Measurements from ENCODE around the gene UBP1.

The UBP1 gene

DNA sequence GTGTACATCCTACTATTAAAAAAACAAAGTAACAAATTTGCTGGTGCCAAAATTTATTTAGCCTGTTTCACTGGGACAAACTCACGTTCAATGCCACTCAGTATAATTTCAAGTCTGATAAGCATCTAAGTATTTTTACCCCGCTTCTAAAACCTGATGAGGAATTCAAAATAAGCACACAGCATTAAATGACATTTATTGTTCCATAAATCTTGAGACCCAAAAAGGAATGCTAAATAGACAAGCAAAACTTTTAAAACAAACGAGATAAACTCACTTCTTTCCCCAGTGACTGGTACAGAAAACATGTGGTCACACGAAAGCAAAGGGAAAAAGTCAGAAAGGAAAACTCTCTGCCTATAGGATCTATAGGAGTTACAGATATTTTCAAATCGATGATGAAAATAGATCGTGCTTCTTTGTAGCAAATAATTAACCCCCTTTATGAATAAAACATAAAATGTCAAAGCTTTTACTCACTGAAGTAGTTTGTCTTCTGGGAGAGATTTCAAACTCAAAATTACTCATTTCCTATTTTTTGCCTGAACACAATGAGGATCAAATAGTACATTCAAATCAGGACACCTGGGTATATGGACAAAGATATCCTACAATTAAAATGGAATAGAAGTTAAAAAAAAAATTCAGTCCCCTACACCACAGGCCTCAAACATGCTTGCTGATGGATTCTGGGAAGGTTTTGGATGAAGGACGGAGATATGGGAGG, 51.7 kb downstream of the UBP1 start:
- DNase-seq: no peak

DNA sequence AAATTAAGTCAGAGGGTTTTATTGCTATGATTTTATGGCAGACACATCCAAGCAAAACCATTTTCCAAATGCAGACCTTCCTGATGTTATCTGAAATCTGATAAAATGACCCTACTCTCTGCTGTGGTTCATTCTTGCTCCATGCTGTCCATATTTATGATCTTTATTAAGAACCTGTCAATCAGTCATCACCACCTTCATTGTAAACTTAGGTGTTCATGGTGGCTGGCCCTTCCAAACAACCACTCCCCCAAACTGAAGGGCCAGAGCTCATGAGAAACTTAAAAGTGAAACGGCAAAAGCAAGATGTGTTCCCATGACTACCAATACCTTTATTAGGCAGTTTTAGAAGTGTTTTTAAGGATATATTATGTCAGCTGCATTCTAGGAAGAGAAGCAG, 53.6 kb downstream of the UBP1 start:
- no peak for DNase-seq

DNA sequence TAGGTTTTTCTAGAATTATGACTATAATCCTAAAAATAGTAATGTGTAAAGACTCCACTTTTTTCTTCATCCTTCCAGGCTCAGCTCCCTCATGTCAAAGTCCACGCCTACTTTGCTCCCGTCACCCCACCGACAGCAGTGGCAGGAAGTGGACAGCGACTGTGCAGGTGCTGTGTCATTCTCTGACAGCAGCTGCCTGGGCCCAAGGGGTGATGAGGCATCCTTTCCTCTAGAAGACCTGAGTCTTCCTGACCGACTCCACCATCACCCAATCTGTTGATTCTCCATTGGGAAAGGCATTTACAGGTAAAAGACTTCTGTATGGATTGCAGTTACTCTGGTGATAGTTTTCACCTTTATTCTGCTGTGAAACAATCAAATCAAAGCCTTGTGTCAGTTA, 54.8 kb downstream of the UBP1 start:
- no peak for DNase-seq

DNA sequence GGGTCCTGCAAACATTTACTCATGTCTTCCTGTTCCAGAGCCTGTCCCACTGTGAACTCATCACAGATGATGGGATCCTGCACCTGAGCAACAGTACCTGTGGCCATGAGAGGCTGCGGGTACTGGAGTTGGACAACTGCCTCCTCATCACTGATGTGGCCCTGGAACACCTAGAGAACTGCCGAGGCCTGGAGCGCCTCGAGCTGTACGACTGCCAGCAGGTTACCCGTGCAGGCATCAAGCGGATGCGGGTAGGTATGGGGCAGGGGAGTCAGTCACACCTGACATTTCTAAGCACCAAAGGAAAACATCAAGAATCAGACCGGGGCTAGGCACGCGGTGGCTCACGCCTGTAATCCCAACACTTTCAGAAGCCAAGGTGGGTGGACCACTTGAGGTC, 56.3 kb downstream of the UBP1 start:
- no peak for DNase-seq

DNA sequence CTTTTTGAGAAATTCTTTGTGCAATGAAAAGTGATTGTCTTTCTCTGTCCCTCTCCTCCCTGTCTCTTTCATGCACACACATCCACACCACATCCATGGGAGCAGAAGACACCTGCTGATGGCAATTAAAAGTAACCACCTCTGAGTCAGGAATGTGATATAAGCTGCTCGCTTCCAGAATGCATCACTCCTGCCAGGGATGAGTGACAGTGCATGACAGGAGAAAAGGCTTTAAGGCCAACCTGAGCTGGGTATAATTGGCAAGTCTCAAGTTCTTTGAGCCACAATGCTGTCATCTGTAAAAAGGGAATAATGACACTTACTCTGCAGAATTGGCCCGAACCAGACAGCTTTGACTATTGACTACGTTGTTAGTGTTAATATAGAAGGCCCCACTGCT, 59.6 kb downstream of the UBP1 start:
- DNase-seq: no peak

DNA sequence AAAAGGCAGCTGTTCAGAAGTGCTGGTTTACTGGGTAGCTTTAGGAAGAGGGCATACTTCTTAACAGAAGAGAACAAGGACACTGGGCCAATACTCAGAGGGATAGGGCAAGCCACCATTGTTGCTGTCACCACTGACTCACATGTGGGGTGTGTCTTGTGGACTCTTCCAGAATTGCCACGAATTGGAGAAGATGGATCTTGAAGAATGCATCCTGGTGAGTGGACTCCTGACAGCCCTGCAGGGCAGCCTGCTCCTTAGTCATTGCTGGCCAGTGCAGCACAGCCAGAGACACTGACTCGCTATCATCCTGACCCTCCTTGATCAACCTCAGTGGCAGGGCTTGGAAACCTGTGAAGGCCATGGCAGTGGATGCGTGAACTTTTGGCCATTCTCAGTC, 62.3 kb downstream of the UBP1 start:
- peak; percentile 81 for DNase-seq

DNA sequence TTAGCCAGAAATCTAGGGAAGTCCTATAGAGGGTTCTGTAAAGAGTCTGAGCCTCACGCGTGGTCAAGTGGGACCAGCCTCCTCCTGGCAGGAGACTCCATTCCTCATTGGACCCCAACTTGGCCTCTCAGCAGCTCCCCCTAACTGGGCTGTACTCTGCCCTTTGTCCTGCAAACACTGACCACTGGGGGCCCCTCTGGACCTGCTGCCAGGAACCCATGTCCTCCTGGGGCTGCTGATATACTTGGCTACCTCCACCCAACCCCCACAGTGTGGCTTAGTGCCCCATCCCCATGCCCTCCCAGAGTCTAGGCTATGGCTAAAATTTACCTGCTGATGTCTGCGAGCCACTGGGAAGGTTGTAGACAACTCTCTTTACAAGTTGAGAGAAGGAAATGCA, 62.7 kb downstream of the UBP1 start:
- DNase-seq: no peak

DNA sequence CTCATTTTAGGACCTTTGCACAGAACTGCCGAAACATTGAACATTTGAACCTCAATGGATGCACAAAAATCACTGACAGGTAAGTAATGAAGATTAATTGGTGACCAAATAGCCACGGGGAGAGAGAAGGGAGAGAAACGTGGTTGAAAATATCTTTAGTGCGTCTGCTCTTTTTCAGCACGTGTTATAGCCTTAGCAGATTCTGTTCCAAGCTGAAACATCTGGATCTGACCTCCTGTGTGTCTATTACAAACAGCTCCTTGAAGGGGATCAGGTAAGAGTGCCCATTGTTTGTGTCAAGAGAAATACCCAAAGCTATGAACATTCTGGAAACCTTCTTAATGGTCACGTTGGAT, 67.1 kb downstream of the UBP1 start:
- DNase-seq: no peak

DNA sequence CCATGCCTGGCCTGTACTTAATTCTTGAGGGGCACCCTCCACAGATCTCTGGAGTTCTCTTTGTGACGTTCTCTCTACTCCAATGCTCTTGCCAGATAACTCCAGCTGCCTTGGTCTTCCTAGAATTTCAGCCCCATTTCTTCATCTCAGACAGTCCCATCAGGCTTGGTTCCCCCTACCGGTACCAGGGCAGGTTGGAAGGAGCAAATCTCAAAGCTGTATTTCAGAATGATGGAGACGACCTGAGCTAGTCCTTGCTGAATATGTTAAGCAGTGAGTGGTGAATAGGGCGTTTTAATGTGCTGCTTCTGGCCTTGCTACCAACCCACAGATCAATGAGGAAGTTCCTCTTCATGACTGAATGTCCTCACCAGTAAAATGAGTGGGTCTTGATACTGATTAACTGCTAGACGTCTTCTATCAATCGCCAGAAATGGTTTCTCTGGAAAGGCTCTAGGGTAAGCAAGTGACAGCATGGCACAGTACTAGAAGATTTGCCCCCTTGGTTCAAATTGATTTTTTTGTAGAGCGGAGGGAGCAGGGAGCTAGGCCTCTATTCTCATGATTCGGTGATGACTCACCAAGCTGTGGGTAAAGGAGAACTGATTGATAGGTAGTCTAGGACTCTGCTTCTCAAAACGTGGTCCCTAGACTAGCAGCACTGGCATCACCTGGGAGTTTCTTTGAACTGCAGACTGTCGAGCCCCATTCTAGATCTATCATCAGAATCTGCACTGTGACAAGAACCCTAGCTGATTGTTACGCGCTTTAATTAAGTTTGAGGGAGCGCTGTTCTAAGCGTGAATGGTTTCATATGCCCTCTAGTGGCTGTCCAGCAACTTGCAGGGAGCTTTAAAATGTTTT, 67.8 kb downstream of the UBP1 start:
- DNase-seq: peak; percentile 77

DNA sequence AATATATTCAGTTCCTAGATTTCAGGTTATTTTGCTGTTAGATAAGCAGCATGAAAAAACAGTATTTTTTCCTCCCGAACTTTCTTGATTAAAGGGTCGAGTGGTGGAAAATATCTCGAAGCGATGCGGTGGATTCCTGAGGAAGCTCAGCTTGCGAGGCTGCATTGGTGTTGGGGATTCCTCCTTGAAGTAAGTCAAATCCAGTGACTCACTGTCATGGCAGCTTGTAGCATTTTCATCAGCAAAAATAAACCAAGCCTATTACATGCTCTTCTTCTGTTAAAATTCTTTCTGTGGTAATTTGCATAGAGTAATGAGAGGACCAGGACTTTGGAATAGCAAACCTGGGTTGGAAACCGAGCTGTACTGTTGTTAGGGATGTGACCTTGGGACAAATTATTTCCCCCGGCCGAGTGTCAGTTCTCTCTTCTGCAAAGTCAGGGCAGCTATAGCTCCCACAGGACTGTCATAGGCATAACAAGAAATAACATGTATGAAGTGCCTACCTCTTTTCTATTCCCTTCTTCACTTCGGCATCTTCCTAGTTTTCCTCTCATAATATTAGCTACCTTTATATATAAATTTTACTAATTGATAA, 75.6 kb downstream of the UBP1 start:
- DNase-seq: peak; percentile 43

DNA sequence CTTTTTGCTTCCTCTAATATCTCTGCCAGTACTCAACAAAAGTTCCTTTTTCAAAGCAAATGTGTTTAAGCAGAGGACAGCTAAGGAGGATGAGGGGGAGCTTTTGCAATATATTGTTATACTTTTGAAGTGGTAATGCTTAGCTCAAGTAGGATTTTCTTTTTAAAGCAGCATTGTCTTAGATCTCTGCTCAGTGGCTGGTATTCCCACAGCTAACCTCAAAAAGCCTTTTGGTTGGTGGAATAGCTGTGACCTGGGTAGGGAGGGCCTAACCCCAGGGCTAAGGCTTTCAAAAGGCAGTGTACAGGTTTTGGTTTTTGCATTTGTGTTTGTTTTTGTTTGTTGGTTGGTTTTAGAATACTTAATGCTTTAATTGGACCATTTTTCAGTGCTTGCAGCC, 76.1 kb downstream of the UBP1 start:
- no peak for DNase-seq

DNA sequence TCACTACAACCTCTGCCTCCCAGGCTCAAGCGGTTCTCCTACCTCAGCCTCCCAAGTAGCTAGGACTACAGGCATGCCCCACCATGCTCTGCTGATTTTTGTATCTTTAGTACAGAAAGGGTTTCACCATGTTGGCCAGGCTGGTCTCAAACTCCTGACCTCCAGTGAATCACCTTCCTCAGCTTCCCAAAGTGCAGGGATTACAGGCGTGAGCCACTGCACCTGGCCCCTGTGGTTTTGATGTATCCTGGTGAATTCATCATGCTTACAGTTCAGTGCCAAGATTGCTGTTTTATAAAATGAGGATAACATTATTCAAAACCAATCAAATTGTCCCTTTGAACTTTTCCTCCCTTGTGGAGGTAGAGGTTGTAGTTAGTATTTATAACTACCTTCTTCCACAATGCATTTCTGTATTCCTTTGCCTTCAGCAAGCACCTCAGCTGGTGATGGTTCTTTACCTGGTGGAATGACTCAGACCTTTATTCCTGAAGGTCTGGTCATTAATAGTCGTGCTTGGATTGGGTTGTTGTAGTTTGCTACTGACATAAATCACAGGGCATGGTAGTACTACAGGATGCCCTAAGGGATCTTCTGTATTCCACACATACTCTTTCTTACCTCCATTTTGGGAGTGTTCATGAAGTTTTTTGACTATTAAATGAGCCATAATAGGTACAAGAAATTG, 76.9 kb downstream of the UBP1 start:
- DNase-seq: no peak

DNA sequence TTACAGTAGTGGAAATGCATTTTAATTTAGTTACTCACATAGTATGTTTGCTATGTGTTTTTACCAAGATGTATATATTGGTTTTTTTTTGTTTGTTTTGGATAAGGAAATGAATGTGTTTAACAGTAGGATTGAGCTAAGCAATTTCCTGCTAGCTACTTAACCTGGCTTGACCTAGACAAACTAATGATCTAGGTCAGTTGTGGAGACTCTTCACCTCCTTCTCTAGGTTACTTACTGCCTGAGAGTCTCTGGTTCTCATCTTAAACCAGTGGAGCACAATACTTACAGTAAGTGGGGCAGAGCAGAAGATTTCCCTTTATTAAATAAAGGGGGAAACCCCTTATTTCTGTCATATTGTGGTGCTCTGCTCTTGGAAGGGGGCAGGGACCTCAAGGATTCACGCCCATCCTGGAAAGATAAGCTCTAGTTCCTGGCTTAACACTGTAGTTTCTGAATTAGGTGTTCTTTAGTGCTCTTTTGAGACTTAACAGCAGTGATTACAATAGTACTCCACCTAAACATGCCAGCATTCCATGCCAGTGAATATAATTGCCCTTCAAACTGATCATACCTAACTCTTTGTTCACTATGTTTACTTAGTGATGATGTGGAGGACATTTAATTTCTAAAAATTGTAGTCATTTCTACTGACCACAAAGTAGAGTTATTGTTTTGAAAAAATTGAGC, 79.9 kb downstream of the UBP1 start:
- DNase-seq: peak; percentile 79

DNA sequence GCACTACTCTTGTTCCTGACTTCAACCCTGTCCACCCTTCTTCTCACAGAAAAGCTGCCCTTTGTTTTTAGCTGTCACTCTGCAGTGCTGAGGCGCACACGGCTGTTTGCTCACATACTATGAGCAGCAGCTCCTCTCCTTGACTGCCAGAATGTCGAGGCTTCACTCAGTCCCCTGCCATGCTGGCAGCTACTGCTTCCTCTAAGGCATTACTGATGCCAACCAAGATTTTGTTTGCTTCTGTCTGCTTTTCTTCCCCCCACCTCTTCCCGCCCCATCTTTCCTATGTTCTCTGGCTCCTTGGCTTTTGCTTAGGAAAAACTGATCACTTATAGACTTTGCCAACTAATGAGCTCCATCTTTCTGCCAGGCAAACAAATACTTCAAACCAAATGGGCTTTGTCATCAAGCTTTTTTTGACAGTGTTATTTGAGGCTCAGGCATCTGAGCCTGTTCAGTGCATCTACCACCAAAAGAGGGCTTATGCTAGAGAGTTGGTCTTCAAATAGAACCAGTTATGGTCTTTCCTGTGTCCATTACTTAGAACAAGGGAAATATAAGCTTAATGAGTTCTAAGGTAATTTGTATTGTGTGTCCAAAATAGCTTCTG, 81.9 kb downstream of the UBP1 start:
- DNase-seq: no peak

DNA sequence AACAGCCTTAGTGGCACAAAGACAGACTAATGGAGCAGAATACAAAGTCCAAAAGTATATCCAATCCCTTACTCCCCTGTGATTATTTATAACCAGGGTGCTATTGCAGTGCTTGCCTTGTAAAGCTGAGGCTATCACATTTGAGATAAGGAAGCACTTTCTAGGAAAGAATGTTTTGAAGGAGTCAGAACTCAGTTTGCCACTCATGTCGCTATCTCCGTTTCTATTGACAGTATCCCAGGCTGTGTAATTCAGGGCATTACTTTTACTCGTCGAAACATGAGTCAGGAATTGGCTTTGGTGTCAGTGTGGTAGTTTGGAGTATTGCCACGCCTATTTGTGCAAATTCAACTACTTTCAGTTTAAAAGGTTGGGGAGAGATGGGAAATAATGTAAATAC, 84.6 kb downstream of the UBP1 start:
- peak; percentile 13 for DNase-seq

DNA sequence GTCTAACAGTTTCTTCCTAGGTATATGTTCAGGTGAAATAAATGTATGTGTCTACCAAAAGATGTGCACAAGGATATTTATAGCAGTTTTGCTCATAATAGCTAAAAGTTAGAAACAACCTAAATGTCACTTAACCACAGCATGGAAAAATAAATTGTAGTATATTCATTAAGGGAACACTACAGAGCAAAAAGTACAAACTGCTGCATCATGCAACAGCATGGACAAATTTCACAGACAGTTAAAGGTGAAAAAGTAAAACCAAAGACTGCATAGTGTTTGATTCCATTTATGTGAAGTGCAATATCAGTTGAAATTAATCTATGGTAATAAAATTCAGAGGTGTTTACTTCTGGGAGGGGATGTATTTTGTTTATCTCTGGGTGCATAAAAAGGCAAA, 100.4 kb downstream of the UBP1 start:
- no peak for DNase-seq

DNA sequence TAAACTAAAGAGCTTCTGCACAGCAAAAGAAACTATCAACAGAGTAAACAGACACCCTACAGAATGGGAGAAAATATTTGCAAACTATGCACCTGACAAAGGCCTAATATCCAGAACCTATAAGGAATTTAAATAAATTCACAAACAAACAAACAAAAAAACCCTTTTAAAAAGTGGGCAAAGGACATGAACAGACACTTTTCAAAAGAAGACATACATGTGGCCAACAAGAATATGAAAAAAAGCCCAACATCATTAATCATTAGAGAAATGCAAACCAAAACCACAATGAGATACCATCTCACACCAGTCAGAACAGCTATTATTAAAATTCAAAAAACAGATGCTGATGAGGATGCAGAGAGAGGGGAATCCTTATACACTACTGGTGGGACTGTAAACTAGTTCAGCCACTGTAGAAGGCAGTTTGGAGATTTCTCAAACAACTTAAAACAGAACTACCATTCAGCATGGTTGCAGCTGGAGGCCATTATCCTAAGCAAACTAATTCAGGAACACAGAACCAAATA, 101.2 kb downstream of the UBP1 start:
- peak; percentile 15 for DNase-seq
